HepG2 (cell line): ENCODE data around the gene MICOS13. TPM values are rescaled to one million over a fixed set of nuclear protein-coding genes. Genes with fewer than 3 reads are reported as not detected.

ENCODE experiments used
- KAT2B ChIP-seq: fragments of 150-350 bp; IDR thresholded peaks from 2 replicates; pipeline ENCODE4 v1.6.1; 2014; ENCODE audit warnings: low read depth, low read length, borderline replicate concordance
- KDM3A ChIP-seq: IDR thresholded peaks from 2 replicates; pipeline ENCODE4 v1.6.1; 2018; ENCODE audit warnings: low read depth, missing compliant biosample characterization
- KLF9 ChIP-seq: IDR thresholded peaks from 2 replicates; pipeline ENCODE4 v1.6.1; 2016; ENCODE audit warnings: low read depth
- MAFK ChIP-seq, 2 experiments: IDR thresholded peaks in 1 of 2; conservative IDR thresholded peaks in 1 of 2; 2 replicates each; pipeline ENCODE4 v1.6.1; 2011; ENCODE audit warnings: improper control_type of control experiment in 2 of 2, low read length in 2 of 2
- MZF1 ChIP-seq: sonication (generic); formaldehyde crosslinking; IDR thresholded peaks from 2 replicates; pipeline ENCODE4 v1.8.1; 2023; ENCODE audit warnings: mild to moderate bottlenecking, missing genetic modification reagents, borderline replicate concordance
- NFATC3 ChIP-seq: sonication (generic); formaldehyde crosslinking; IDR thresholded peaks from 2 replicates; pipeline ENCODE4 v1.5.1; 2020; ENCODE audit warnings: mild to moderate bottlenecking, missing genetic modification reagents
- PHF8 ChIP-seq: sonication (generic); formaldehyde crosslinking; IDR thresholded peaks from 2 replicates; pipeline ENCODE4 v1.5.0; 2020; ENCODE audit warnings: missing genetic modification reagents
- PLSCR1 ChIP-seq: sonication (generic); formaldehyde crosslinking; IDR thresholded peaks from 2 replicates; pipeline ENCODE4 v1.5.0; 2020; ENCODE audit warnings: missing genetic modification reagents, mild to moderate bottlenecking, borderline replicate concordance
- REPIN1 ChIP-seq: sonication (generic); formaldehyde crosslinking; IDR thresholded peaks from 2 replicates; pipeline ENCODE4 v1.8.0; 2022; ENCODE audit warnings: missing genetic modification reagents, low read depth, mild to moderate bottlenecking, borderline replicate concordance
- RFXAP ChIP-seq: sonication (generic); formaldehyde crosslinking; IDR thresholded peaks from 2 replicates; pipeline ENCODE4 v1.4.0; 2020; ENCODE audit warnings: missing genetic modification reagents, borderline replicate concordance
- ZBTB38 ChIP-seq: sonication (generic); formaldehyde crosslinking; IDR thresholded peaks from 2 replicates; pipeline ENCODE4 v1.5.1; 2020; ENCODE audit warnings: mild to moderate bottlenecking, missing genetic modification reagents
- ZMYM2 ChIP-seq: sonication (generic); formaldehyde crosslinking; IDR thresholded peaks from 2 replicates; pipeline ENCODE4 v1.8.0; 2022; ENCODE audit warnings: mild to moderate bottlenecking, missing genetic modification reagents
- ZNF136 ChIP-seq: sonication (generic); formaldehyde crosslinking; IDR thresholded peaks from 2 replicates; pipeline ENCODE4 v1.8.1; 2022; ENCODE audit warnings: low read depth, mild to moderate bottlenecking, moderate library complexity, missing genetic modification reagents
- ZNF143 ChIP-seq: sonication (generic); formaldehyde crosslinking; IDR thresholded peaks from 2 replicates; pipeline ENCODE4 v1.4.0; 2020; ENCODE audit warnings: missing genetic modification reagents
- ZNF562 ChIP-seq: sonication (generic); formaldehyde crosslinking; IDR thresholded peaks from 2 replicates; pipeline ENCODE4 v1.8.0; 2022; ENCODE audit warnings: missing genetic modification reagents, borderline replicate concordance
- ZNF724P ChIP-seq: sonication (generic); formaldehyde crosslinking; IDR thresholded peaks from 2 replicates; pipeline ENCODE4 v1.8.0; 2022; ENCODE audit warnings: missing genetic modification reagents, borderline replicate concordance
- polyA plus RNA-seq, 8 experiments: library from polyadenylated mRNA; depleted of rRNA in 3 of 8; stranded (reverse) in 7 of 8; unstranded in 1 of 8; fragments of >200 nt; fragmentation: Illumina TruSeq in 4 of 8; extraction: Trizol in 4 of 8; gene quantifications; 2 replicates each; pipeline versions ENCODE4 v1.2.1 to v1.2.3, GENCODE V29; 2011 to 2016; ENCODE audit warnings: low read depth in 4 of 8, missing spikeins in 1 of 8, mixed read lengths in 1 of 8; ENCODE audit not compliant: insufficient read depth in 1 of 8
- total RNA-seq, 5 experiments: library from RNA; depleted of rRNA; stranded (reverse); fragments of >200 nt; fragmentation: Illumina TruSeq; extraction: Trizol; gene quantifications; 2 replicates each; pipeline ENCODE4 v1.2.3, GENCODE V29; 2016; ENCODE audit warnings: low read depth in 1 of 5
- TF ChIP-seq, protein P1 (sequence below): sonication (generic); formaldehyde crosslinking; IDR thresholded peaks from 2 replicates; pipeline ENCODE4 v1.4.0; 2020; ENCODE audit warnings: missing genetic modification reagents
- TF ChIP-seq, protein P2 (sequence below): sonication (generic); formaldehyde crosslinking; IDR thresholded peaks from 2 replicates; pipeline ENCODE4 v1.4.0; 2020; ENCODE audit warnings: missing genetic modification reagents
- TF ChIP-seq, protein P3 (sequence below): sonication (generic); formaldehyde crosslinking; IDR thresholded peaks from 2 replicates; pipeline ENCODE4 v1.4.0; 2020; ENCODE audit warnings: missing genetic modification reagents

Gene MICOS13
- total and polyA plus RNA-seq, 2 of the 13 experiments (the other 11 are each of a cell fraction or from before 2014, with no cell fraction given) = 28.8 to 35.4 TPM

DNA sequence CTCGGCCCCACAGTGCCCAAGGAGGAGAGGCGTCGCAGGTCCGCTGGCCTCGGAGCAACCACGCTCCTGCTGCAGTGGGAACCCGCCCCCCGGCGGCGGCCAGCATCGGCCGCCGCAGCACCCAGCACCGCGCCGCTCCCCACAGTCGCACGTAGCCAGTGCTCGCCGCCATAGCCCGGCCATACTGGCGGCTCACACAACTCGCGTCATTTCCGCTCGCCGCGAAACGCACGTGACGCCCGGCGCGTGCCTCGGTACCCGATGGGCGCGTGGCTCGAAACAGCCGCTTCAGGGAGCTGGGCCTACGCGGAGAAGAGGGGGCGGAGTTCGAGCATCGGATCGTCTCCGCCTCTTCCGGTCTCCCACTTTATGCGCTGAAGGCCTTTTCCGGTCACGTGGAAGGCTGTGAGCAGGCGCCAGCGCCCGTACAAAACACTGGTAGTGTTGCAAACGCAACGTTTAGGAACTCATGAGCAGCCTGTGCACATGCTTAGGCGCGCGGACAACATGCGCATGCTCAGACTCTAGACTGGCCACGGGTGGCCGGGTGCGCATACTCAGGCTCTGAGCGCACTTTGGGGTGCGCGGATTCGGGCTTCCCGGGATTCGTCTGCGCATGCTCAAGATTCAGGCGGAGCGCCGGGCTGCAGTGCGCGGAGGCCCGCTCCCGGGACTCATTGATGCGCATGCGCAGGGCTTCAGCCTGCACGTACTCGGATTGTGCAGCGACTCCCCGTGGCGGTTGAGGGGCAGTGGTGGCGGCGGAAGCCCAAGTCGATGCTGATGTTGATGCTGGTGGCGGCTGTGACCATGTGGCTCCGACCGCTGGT lies 39.9 kb upstream of the MICOS13 start, which contains the start of the genes CATSPERD and LONP1 (continued):
- no peak for TF ChIP-seq PLSCR1 (CRISPR knock-in tag)
- TF ChIP-seq MAFK (conservative IDR thresholded peaks at IDR 0.05 in 1 of 2, IDR thresholded peaks at IDR 0.05 in 1 of 2; ENCODE audit: low read length in 2 of 2) = no peak
- TF ChIP-seq ZMYM2 (CRISPR knock-in tag) = peak; percentile 32; the same call in 1 of the 2 replicates
- TF ChIP-seq ZBTB38 (CRISPR knock-in tag) = peak; percentile 85
- peak; percentile 87 for TF ChIP-seq KLF9 (CRISPR knock-in tag)
- peak; percentile 74; the same call in 1 of the 2 replicates for TF ChIP-seq ZNF562 (CRISPR knock-in tag)
- peak; percentile 80 for TF ChIP-seq ZNF143 (CRISPR knock-in tag)
- peak; percentile 83; the same call in 1 of the 2 replicates for TF ChIP-seq ZNF724P (CRISPR knock-in tag)
- TF ChIP-seq KAT2B = no peak
- TF ChIP-seq ZNF136 (CRISPR knock-in tag) = peak; percentile 85
- TF ChIP-seq NFATC3 = no peak
- TF ChIP-seq PHF8 (CRISPR knock-in tag) = peak; percentile 94
- TF ChIP-seq, protein P1, sequence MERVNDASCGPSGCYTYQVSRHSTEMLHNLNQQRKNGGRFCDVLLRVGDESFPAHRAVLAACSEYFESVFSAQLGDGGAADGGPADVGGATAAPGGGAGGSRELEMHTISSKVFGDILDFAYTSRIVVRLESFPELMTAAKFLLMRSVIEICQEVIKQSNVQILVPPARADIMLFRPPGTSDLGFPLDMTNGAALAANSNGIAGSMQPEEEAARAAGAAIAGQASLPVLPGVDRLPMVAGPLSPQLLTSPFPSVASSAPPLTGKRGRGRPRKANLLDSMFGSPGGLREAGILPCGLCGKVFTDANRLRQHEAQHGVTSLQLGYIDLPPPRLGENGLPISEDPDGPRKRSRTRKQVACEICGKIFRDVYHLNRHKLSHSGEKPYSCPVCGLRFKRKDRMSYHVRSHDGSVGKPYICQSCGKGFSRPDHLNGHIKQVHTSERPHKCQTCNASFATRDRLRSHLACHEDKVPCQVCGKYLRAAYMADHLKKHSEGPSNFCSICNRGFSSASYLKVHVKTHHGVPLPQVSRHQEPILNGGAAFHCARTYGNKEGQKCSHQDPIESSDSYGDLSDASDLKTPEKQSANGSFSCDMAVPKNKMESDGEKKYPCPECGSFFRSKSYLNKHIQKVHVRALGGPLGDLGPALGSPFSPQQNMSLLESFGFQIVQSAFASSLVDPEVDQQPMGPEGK (CRISPR knock-in tag) = peak; percentile 56; the same call in 1 of the 2 replicates
- peak; percentile 40; the same call in 1 of the 2 replicates for TF ChIP-seq REPIN1
- TF ChIP-seq, protein P2, sequence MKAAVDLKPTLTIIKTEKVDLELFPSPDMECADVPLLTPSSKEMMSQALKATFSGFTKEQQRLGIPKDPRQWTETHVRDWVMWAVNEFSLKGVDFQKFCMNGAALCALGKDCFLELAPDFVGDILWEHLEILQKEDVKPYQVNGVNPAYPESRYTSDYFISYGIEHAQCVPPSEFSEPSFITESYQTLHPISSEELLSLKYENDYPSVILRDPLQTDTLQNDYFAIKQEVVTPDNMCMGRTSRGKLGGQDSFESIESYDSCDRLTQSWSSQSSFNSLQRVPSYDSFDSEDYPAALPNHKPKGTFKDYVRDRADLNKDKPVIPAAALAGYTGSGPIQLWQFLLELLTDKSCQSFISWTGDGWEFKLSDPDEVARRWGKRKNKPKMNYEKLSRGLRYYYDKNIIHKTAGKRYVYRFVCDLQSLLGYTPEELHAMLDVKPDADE = no peak
- TF ChIP-seq MZF1 = no peak
- TF ChIP-seq KDM3A (CRISPR knock-in tag) = no peak
- TF ChIP-seq, protein P3, sequence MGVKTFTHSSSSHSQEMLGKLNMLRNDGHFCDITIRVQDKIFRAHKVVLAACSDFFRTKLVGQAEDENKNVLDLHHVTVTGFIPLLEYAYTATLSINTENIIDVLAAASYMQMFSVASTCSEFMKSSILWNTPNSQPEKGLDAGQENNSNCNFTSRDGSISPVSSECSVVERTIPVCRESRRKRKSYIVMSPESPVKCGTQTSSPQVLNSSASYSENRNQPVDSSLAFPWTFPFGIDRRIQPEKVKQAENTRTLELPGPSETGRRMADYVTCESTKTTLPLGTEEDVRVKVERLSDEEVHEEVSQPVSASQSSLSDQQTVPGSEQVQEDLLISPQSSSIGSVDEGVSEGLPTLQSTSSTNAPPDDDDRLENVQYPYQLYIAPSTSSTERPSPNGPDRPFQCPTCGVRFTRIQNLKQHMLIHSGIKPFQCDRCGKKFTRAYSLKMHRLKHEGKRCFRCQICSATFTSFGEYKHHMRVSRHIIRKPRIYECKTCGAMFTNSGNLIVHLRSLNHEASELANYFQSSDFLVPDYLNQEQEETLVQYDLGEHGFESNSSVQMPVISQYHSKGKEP (CRISPR knock-in tag) = peak; percentile 41; the same call in 1 of the 2 replicates
- TF ChIP-seq RFXAP = peak; percentile 69; the same call in 1 of the 2 replicates
